ENCODE measurements around the gene ACSS1.

ACSS1 gene

GRCh38 chr20:24989162-24989561 lies 68.8 kb downstream of the ACSS1 start:
- no peaks in the 10 kb centered on the region for H3K4me1 ChIP-seq (ENCODE audit: insufficient read depth, insufficient read length)
- no peak for TF ChIP-seq YY1 (IDR thresholded peaks at IDR 0.05; ENCODE audit: insufficient read depth, insufficient read length)
- no peak for TF ChIP-seq SUZ12 (IDR thresholded peaks at IDR 0.05; ENCODE audit: extremely low read depth, insufficient read depth, insufficient read length)

DNA sequence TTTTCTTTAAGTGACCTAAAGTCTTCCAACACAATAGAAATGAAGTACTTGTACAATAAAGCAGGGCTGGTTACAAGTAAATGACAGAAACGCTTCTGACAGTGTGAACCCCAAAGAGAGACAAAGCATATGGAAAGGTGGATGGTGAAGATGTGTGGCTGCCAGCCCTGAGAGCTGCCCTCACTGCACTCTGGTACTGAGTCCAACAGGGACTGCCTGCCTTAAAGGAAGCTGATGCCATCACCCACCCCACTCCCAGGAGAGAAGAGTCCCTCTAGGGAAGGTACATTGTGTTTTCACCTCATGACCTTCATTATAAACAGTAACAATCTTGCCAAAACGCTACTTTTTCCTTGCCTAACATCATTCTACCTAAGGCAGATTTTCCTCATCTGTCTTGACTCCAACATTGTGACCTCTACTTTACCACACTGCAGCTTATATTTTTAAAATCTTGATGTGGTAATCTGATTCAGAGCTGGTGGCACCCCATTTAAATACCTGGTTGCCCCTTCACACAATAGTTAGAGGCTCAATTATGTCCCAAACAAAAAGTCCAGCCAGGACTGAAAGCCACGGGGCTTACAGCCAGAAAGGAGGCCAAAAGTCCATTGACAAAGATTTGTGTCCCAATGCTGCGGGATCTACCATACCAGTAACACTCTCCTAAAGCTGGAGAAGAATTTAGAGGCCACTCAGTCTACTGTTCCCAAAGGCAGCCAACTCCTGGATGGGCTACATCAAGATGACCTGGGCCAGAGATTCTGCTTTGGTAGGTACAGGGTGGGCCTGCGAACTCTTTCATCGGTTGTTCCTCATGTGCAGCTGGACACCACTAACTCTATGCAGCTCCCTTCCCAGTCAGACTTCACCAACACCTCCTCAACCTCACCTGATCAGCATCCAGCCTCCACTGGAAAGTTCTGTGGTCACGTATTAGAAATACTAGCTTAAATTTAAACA lies 69.8 kb downstream of the ACSS1 start:
- H3K36me3 ChIP-seq (ENCODE audit: insufficient read depth, insufficient read length, low read length): peaks cover 27% of the 10 kb centered on the region
- H3K4me1 ChIP-seq (ENCODE audit: insufficient read depth, insufficient read length): no peaks in the 10 kb centered on the region
- no peaks in the 10 kb centered on the region for H3K27me3 ChIP-seq (ENCODE audit: insufficient read depth, insufficient read length)
- no peak overlapping the region for H3K4me3 ChIP-seq (ENCODE audit: insufficient read length, low read depth)
- DNase-seq (ENCODE audit: low read depth, low spot score): no peak
- no peak for TF ChIP-seq YY1 (IDR thresholded peaks at IDR 0.05; ENCODE audit: insufficient read depth, insufficient read length)
- no peak for TF ChIP-seq SUZ12 (IDR thresholded peaks at IDR 0.05; ENCODE audit: extremely low read depth, insufficient read depth, insufficient read length)
- no peak for TF ChIP-seq ZNF274 (IDR thresholded peaks at IDR 0.05; ENCODE audit: low read depth, low read length)
- H3K9ac ChIP-seq (ENCODE audit: insufficient read length, low read depth): no peak overlapping the region
- H3K9me3 ChIP-seq (ENCODE audit: insufficient read depth, low read length): no peaks in the 10 kb centered on the region

More at GRCh38 chr20:24989162-24989561, 68.8 kb downstream of the ACSS1 start:
- Histone ChIP-seq H3K9me3 (ENCODE audit: insufficient read depth, low read length) (no peaks in the 10 kb centered on the region), H3K9ac (ENCODE audit: insufficient read length, low read depth) (no peak overlapping the region), H3K4me3 (ENCODE audit: insufficient read length, low read depth) (no peak overlapping the region), H3K36me3 (ENCODE audit: insufficient read depth, insufficient read length, low read length) (peaks cover 19% of the 10 kb centered on the region), H3K27me3 (ENCODE audit: insufficient read depth, insufficient read length) (no peaks in the 10 kb centered on the region)
- DNase-seq (ENCODE audit: low read depth, low spot score): no peak

DNA sequence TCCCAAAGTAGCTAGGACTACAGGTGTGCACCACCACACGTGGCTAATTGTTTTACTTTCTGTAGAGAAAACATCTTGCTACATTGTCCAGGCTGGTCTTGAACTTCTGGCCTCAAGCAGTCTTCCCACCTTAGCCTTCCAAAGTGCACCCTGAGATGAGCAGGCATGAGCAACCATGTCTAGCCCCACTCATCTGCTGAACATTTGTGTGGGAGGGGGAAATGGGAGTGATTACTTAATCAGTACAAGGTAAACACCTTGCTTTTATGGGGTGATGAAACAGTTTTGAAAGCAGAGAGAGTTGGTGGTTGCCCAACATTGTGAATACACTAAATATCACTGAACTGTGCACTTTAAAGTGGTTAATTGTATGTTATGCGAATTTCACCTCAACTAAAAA lies 70.7 kb downstream of the ACSS1 start:
- H3K27me3 ChIP-seq (ENCODE audit: insufficient read depth, insufficient read length): no peaks in the 10 kb centered on the region
- no peak for DNase-seq (ENCODE audit: low read depth, low spot score)
- peaks cover 29% of the 10 kb centered on the region for H3K36me3 ChIP-seq (ENCODE audit: insufficient read depth, insufficient read length, low read length)
- no peak for TF ChIP-seq YY1 (IDR thresholded peaks at IDR 0.05; ENCODE audit: insufficient read depth, insufficient read length)
- no peak for TF ChIP-seq SUZ12 (IDR thresholded peaks at IDR 0.05; ENCODE audit: extremely low read depth, insufficient read depth, insufficient read length)
- no peak for TF ChIP-seq ZNF274 (IDR thresholded peaks at IDR 0.05; ENCODE audit: low read depth, low read length)
- no peak overlapping the region for H3K4me3 ChIP-seq (ENCODE audit: insufficient read length, low read depth)
- H3K9me3 ChIP-seq (ENCODE audit: insufficient read depth, low read length): no peaks in the 10 kb centered on the region
- no peak overlapping the region for H3K9ac ChIP-seq (ENCODE audit: insufficient read length, low read depth)
- H3K4me1 ChIP-seq (ENCODE audit: insufficient read depth, insufficient read length): no peaks in the 10 kb centered on the region

DNA sequence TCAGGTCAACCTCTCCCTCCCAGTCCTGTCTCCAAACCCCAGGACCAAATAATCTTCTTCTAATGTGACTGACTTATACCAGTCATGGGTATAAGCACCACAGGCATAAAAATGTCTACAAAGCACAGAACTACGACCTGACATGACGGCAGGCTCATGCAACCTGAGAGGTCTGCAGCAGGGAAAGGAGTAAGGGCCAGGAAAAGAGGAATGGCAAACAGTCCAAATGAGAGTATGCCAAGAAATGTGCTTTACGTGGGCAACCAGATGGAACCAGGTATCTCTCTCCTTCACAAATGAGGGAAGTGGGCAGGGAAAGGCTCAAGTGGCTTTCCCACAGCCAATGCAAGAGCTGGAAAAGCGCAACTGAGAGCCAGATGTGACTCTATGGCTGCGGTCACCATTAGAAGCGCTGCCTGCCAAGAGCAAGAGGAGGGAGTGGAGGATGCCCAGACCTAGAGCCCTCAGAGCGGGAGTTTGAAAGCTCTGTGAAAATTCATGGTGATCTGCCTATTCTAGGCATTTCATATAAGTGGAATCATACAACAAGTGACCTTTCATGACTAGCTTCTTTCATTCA lies 71.4 kb downstream of the ACSS1 start:
- Histone ChIP-seq H3K9ac (ENCODE audit: insufficient read length, low read depth) (no peak overlapping the region), H3K4me1 (ENCODE audit: insufficient read depth, insufficient read length) (no peaks in the 10 kb centered on the region), H3K9me3 (ENCODE audit: insufficient read depth, low read length) (peaks cover 3% of the 10 kb centered on the region; the same call in 1 of the 2 replicates), H3K4me3 (ENCODE audit: insufficient read length, low read depth) (no peak overlapping the region), H3K36me3 (ENCODE audit: insufficient read depth, insufficient read length, low read length) (peaks cover 35% of the 10 kb centered on the region), H3K27me3 (ENCODE audit: insufficient read depth, insufficient read length) (no peaks in the 10 kb centered on the region)
- DNase-seq (ENCODE audit: low read depth, low spot score): no peak
- TF ChIP-seq ZNF274 (IDR thresholded peaks at IDR 0.05; ENCODE audit: low read depth, low read length): no peak
- TF ChIP-seq SUZ12 (IDR thresholded peaks at IDR 0.05; ENCODE audit: extremely low read depth, insufficient read depth, insufficient read length): no peak
- TF ChIP-seq YY1 (IDR thresholded peaks at IDR 0.05; ENCODE audit: insufficient read depth, insufficient read length): no peak

GRCh38 chr20:24985802-24986201 lies 72.1 kb downstream of the ACSS1 start:
- DNase-seq (ENCODE audit: low read depth, low spot score): no peak
- TF ChIP-seq YY1 (IDR thresholded peaks at IDR 0.05; ENCODE audit: insufficient read depth, insufficient read length) (no peak), SUZ12 (IDR thresholded peaks at IDR 0.05; ENCODE audit: extremely low read depth, insufficient read depth, insufficient read length) (no peak), ZNF274 (IDR thresholded peaks at IDR 0.05; ENCODE audit: low read depth, low read length) (no peak)
- Histone ChIP-seq H3K4me1 (ENCODE audit: insufficient read depth, insufficient read length) (no peaks in the 10 kb centered on the region), H3K9ac (ENCODE audit: insufficient read length, low read depth) (no peak overlapping the region), H3K4me3 (ENCODE audit: insufficient read length, low read depth) (no peak overlapping the region), H3K9me3 (ENCODE audit: insufficient read depth, low read length) (peaks cover 10% of the 10 kb centered on the region; the same call in 1 of the 2 replicates), H3K27me3 (ENCODE audit: insufficient read depth, insufficient read length) (no peaks in the 10 kb centered on the region), H3K36me3 (ENCODE audit: insufficient read depth, insufficient read length, low read length) (peaks cover 41% of the 10 kb centered on the region)

- Histone ChIP-seq H3K9me3 (ENCODE audit: insufficient read depth, low read length) (peaks cover 17% of the 10 kb centered on the region), H3K4me1 (ENCODE audit: insufficient read depth, insufficient read length) (no peaks in the 10 kb centered on the region), H3K36me3 (ENCODE audit: insufficient read depth, insufficient read length, low read length) (peaks cover 46% of the 10 kb centered on the region), H3K27me3 (ENCODE audit: insufficient read depth, insufficient read length) (no peaks in the 10 kb centered on the region), H3K9ac (ENCODE audit: insufficient read length, low read depth) (no peak overlapping the region), H3K4me3 (ENCODE audit: insufficient read length, low read depth) (no peak overlapping the region)
- TF ChIP-seq SUZ12 (IDR thresholded peaks at IDR 0.05; ENCODE audit: extremely low read depth, insufficient read depth, insufficient read length) (no peak), YY1 (IDR thresholded peaks at IDR 0.05; ENCODE audit: insufficient read depth, insufficient read length) (no peak), ZNF274 (IDR thresholded peaks at IDR 0.05; ENCODE audit: low read depth, low read length) (no peak)
- no peak for DNase-seq (ENCODE audit: low read depth, low spot score)
Measured at GRCh38 chr20:24984961-24985640, 72.8 kb downstream of the ACSS1 start.

DNA sequence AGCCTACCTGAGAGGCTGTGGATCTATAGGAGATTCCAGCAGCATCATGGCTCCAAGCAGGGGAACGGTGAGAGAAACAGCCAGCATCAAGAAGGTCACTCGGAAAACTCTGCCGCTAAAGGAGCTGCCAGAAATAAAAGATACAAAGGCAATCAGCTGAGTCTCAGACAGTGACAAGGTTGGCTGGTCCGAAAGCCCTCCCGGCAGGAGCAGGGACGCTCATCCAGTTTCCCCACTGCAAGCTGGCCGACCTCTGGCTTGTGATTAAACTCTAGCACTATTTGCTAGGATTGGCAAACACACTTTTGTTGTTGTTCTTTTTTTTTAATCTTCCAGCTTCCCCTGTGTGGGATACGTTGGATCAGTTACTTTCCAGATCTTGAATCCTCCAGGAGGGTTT lies 74.0 kb downstream of the ACSS1 start:
- Histone ChIP-seq H3K36me3 (ENCODE audit: insufficient read depth, insufficient read length, low read length) (peaks cover 48% of the 10 kb centered on the region), H3K4me1 (ENCODE audit: insufficient read depth, insufficient read length) (peaks cover 1% of the 10 kb centered on the region), H3K9me3 (ENCODE audit: insufficient read depth, low read length) (peaks cover 27% of the 10 kb centered on the region), H3K9ac (ENCODE audit: insufficient read length, low read depth) (no peak overlapping the region), H3K27me3 (ENCODE audit: insufficient read depth, insufficient read length) (no peaks in the 10 kb centered on the region), H3K4me3 (ENCODE audit: insufficient read length, low read depth) (no peak overlapping the region)
- TF ChIP-seq SUZ12 (IDR thresholded peaks at IDR 0.05; ENCODE audit: extremely low read depth, insufficient read depth, insufficient read length): no peak
- TF ChIP-seq YY1 (IDR thresholded peaks at IDR 0.05; ENCODE audit: insufficient read depth, insufficient read length): no peak
- TF ChIP-seq ZNF274 (IDR thresholded peaks at IDR 0.05; ENCODE audit: low read depth, low read length): no peak
- DNase-seq (ENCODE audit: low read depth, low spot score): no peak
